RWPE1 (cell line): ENCODE data around the gene CHMP4A.

ENCODE experiments used
- CTCF ChIA-PET: fragments of 350-600 bp; sonication (Branson Sonifier 250); formaldehyde crosslinking; extraction: SDS; loops from one replicate; lab custom pipeline; 2021; lab: Yijun Ruan, JAX
- POLR2A ChIA-PET: fragments of 400-600 bp; formaldehyde crosslinking; extraction: SDS; loops from one replicate; lab custom pipeline; 2020; ENCODE audit warnings: antibody characterized with exemption; ENCODE audit not compliant: low non-redundant PET; lab: Yijun Ruan, JAX
- DNase-seq: peaks from one replicate; pipeline ENCODE4 v3.0.0; 2012; ENCODE audit warnings: low spot score
- H3K27ac ChIP-seq: fragments of 450-650 bp; 2 replicates; pipeline ENCODE4 v1.5.1; 2017
- CTCF ChIP-seq: fragments of 450-650 bp; conservative IDR thresholded peaks from 2 replicates; pipeline ENCODE4 v1.5.1; 2017; ENCODE audit warnings: low read depth, mild to moderate bottlenecking

CHMP4A gene

DNA sequence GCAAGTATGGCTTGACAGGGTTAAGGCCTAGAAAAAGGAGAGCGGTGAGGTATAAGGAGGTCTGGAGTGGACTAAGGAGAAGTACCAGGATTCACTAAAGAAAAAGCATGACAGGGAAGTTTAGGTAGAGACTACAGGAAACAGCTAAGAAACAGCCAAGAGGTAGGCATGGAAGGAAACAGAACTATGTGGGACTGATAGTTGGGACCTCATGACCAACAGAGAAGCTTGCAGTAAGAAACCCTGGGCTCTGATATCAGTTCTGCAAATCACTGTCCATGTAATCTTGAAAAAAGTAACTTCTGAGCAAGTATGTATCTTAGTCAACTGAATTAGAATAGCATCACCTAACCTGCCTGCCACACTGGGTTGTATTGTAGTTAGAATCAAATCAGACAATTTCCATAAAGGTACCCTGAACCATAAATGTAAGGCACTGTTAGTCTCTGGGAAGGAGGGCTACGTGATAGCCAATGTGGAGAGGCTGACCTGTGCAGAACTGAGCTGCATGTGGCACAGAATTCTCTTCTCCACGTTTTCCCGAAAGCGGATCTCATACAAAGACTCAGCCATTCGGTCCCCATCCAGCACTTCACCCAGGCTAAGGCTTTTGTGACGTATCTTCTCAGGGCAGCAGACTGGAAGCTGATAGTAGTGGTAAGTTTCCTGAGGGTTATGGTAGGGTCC is 19.0 kb downstream of the CHMP4A start:
- TF ChIP-seq CTCF, result no peak
- DNase-seq, result no peak
- peak overlapping the region; percentile 92 for H3K27ac ChIP-seq
- CTCF ChIA-PET, result interaction anchor here (0.6 kb wide), 1 partner anchor 49 kb away, joined by 3 read pairs; no protein-coding TSS in a partner anchor
- POLR2A ChIA-PET, result interaction anchor here (0.6 kb wide), 1 partner anchor 29 kb away, joined by 4 read pairs; no protein-coding TSS in a partner anchor

DNA sequence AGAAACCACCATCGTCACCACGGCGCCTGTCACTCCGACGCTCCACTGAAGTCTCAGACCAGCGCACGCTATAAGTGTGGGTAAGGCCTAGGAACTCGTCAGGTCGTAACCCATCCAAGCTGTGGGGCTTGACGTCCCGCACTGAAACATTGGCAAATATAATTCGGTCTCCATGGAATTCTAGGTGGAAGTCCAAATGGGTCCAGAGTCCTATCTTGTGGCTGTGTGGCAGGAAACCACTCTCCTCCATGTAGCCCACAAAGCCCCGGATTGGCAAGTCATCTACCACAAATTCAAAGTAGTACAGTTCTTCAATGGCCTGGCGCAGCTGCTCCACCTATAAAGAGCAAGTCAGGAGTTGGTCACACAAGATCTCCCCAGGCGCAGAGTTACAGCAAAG is 20.4 kb downstream of the CHMP4A start:
- ChIA-PET CTCF (no interaction called here), POLR2A (no interaction called here)
- no peak for DNase-seq
- no peak for TF ChIP-seq CTCF
- no peak overlapping the region for H3K27ac ChIP-seq

GRCh38 chr14:24190416-24190815 is 22.9 kb downstream of the CHMP4A start:
- DNase-seq, result no peak
- POLR2A ChIA-PET, result no interaction called here

GRCh38 chr14:24189460-24189859 is 23.8 kb downstream of the CHMP4A start:
- no peak for TF ChIP-seq CTCF
- H3K27ac ChIP-seq, result peak overlapping the region; percentile 40
- ChIA-PET POLR2A (interaction anchor here (0.5 kb wide), 1 partner anchor 23 kb away, joined by 4 read pairs; no protein-coding TSS in a partner anchor), CTCF (interaction anchor here (0.7 to 0.9 kb wide), 2 partner anchors 9 to 119 kb away, joined by 3 read pairs; partner anchors contain the start of gene CIDEB)
- DNase-seq, result no peak

More at GRCh38 chr14:24190416-24190815, 22.9 kb downstream of the CHMP4A start:
- TF ChIP-seq CTCF, result no peak
- H3K27ac ChIP-seq, result 0 out of 2 replicates have a peak overlapping the region, but pooled peaks have one; percentile 15
- CTCF ChIA-PET, result no interaction called here

- peak overlapping the region; percentile 78 for H3K27ac ChIP-seq
- no peak for TF ChIP-seq CTCF
- DNase-seq, result no peak
- CTCF ChIA-PET, result interaction anchor here (0.7 to 0.9 kb wide), 2 partner anchors 9 to 119 kb away, joined by 3 read pairs; partner anchors contain the start of gene CIDEB
- POLR2A ChIA-PET, result interaction anchor here (0.5 kb wide), 1 partner anchor 23 kb away, joined by 4 read pairs; no protein-coding TSS in a partner anchor
These were observed 24.3 kb downstream of the CHMP4A start for GRCh38 chr14:24189059-24189375.

DNA sequence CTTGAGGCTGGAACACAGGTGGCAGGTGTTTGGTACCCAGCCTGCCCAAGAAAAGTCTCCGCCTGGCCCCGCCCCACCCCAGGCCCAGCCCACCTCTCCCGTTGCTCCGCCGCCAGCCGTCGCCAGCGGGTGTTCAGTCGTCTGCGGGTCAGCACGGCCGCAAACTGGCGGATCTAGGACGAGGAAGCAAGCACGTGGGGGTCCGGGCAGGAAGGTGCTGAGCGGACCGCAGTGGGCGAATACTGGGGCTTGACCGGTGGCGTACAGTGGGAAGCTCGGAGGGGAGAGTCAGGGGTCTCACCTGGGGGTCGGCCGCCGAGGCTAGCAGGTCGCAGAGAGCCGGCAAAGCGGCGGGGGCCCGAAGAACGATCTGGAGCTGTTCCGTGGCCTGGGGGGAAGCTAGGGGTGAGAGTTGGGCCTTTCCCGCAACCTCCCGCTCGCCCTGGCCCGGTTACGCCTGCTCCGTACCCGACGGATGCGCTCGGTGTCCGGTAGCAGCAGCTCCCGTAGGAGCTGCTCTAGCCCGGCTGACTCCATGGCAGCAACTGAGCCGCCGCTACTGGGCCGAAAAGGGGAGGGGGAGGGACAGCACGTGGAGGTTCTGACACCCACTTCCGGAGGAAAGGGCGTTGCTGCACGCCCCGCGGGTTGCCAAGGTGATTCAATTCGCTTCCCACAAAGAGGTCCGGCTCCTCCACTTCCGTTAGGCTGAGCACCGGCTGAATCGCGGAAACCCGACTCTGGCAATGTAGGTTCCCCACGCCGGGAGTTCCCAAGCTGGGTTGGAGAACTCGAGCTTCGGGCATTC is 24.8 kb downstream of the CHMP4A start, which contains the start of gene IPO4:
Gene IPO4, minus strand, starts transcription at position 566 of the 808 bp plus-strand sequence. Its CDS starts 29 bp downstream, at position 537.
- POLR2A ChIA-PET, result interaction anchor here (0.5 kb wide), 1 partner anchor 24 kb away, joined by 4 read pairs; no protein-coding TSS in a partner anchor
- peak; percentile 98 for DNase-seq
- CTCF ChIA-PET, result interaction anchor here (0.6 to 0.9 kb wide), 3 partner anchors 8 to 120 kb away, joined by 3 read pairs; partner anchors contain the start of genes CIDEB and MDP1
- no peak for TF ChIP-seq CTCF
- peak within 1 kb of the TSS; percentile 78 for H3K27ac ChIP-seq
